ENCODE measurements around the gene MARK2.

DNA sequence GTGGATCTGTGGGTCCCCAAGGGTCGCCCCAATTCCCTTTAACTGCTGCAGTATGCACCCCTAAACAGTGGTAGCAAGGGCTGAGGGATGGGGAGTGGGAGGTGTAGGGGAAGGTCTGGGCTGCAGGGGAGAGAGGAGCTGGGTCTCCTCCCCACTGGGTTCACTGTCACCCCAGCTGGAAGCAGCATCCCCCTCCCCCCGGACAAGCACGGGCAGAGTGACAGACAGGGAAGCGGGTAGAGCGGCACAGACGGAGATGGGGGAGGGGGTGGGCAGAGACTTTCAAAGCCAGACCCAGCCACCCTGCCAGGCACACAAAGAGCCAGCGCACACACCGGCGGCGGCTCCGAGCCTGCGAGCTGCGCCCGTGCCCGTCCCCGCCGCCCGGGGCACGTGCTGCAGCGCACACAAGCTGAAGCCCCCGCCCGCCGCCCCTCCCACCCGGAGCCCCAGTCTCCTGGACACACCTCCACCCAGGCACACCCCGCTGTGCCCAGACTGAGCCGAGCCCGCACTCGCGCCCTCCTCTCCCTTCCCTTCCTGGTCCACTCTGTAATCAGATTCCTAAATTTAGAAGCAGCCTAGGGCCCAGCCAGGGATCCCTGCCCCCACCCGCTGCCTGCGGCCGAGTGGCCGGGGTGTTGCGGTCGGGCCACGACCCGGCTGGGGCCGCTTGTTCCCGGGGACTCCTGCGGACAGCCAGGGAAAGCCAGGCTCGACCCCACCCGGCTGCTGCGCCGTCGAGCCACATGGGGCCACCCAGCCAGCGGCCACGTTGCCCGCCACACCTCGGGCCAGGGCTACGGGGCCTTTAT lies 79.0 kb downstream of the MARK2 start:
- TF ChIP-seq, protein P1, sequence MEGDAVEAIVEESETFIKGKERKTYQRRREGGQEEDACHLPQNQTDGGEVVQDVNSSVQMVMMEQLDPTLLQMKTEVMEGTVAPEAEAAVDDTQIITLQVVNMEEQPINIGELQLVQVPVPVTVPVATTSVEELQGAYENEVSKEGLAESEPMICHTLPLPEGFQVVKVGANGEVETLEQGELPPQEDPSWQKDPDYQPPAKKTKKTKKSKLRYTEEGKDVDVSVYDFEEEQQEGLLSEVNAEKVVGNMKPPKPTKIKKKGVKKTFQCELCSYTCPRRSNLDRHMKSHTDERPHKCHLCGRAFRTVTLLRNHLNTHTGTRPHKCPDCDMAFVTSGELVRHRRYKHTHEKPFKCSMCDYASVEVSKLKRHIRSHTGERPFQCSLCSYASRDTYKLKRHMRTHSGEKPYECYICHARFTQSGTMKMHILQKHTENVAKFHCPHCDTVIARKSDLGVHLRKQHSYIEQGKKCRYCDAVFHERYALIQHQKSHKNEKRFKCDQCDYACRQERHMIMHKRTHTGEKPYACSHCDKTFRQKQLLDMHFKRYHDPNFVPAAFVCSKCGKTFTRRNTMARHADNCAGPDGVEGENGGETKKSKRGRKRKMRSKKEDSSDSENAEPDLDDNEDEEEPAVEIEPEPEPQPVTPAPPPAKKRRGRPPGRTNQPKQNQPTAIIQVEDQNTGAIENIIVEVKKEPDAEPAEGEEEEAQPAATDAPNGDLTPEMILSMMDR (optimal IDR thresholded peaks at IDR 0.05 in 1 of 3, IDR thresholded peaks at IDR 0.05 in 1 of 3, conservative IDR thresholded peaks at IDR 0.05 in 1 of 3; ENCODE audit: extremely low read depth in 1 of 3, insufficient read depth in 2 of 3, low read length in 3 of 3) = no peak
- TF ChIP-seq EZH2 (IDR thresholded peaks at IDR 0.05; ENCODE audit: low read length) = no peak

Data from keratinocyte (primary cell).